Loucy (cell line): ENCODE results near the gene CCL21.

Experiments used
- H2AFZ ChIP-seq: fragments of 200-600 bp; sonication (generic); 2 replicates; pipeline ENCODE4 v1.6.0; 2016; ENCODE audit warnings: antibody characterized with exemption, mild to moderate bottlenecking, low read length, moderate library complexity
- H3F3A ChIP-seq: fragments of 200-600 bp; 2 replicates; pipeline ENCODE4 v1.6.0; 2016; ENCODE audit warnings: antibody characterized with exemption, low read depth, mild to moderate bottlenecking
- H3K27me3 ChIP-seq: fragments of 200-600 bp; sonication (generic); 2 replicates; pipeline ENCODE4 v1.6.1; 2014; ENCODE audit warnings: low read length, mild to moderate bottlenecking; ENCODE audit not compliant: insufficient read depth, poor library complexity, severe bottlenecking
- H3K36me3 ChIP-seq: fragments of 200-600 bp; sonication (generic); 2 replicates; pipeline ENCODE4 v1.6.1; 2016; ENCODE audit warnings: low read length; ENCODE audit not compliant: insufficient read depth
- H3K4me1 ChIP-seq: fragments of 200-600 bp; sonication (generic); 2 replicates; pipeline ENCODE4 v1.5.1; 2014; ENCODE audit warnings: low read length, mild to moderate bottlenecking; ENCODE audit not compliant: insufficient read depth, poor library complexity, severe bottlenecking
- H3K4me2 ChIP-seq: fragments of 200-600 bp; sonication (generic); 2 replicates; pipeline ENCODE4 v1.6.0; 2014; ENCODE audit warnings: antibody characterized with exemption, low read length, low read depth, mild to moderate bottlenecking; ENCODE audit not compliant: poor library complexity, severe bottlenecking
- H3K4me3 ChIP-seq: fragments of 200-600 bp; sonication (generic); 2 replicates; pipeline ENCODE4 v1.5.1; 2014; ENCODE audit warnings: low read length, mild to moderate bottlenecking, mixed read lengths; ENCODE audit not compliant: poor library complexity, severe bottlenecking
- H3K79me2 ChIP-seq: fragments of 200-600 bp; sonication (generic); 2 replicates; pipeline ENCODE4 v1.6.1; 2014; ENCODE audit warnings: low read length; ENCODE audit not compliant: insufficient read depth
- H3K9ac ChIP-seq: fragments of 200-600 bp; sonication (generic); 2 replicates; pipeline ENCODE4 v1.6.0; 2014; ENCODE audit warnings: mild to moderate bottlenecking, low read depth, low read length, moderate library complexity; ENCODE audit not compliant: poor library complexity, severe bottlenecking
- H3K9me2 ChIP-seq: fragments of 200-600 bp; sonication (generic); replicated peaks from 2 replicates; pipeline ENCODE4 v1.6.1; 2016; ENCODE audit warnings: low read depth, low read length, mixed read lengths
- H3K9me3 ChIP-seq: fragments of 200-600 bp; sonication (generic); 2 replicates; pipeline ENCODE4 v1.6.1; 2014; ENCODE audit warnings: mild to moderate bottlenecking, antibody characterized with exemption, low read length, low read depth; ENCODE audit not compliant: insufficient read depth
- H4K20me1 ChIP-seq: fragments of 200-600 bp; sonication (generic); 2 replicates; pipeline ENCODE4 v1.6.0; 2014; ENCODE audit warnings: antibody characterized with exemption, low read length, mild to moderate bottlenecking; ENCODE audit not compliant: insufficient read depth, poor library complexity, severe bottlenecking
- CTCF ChIP-seq: fragments of 200-600 bp; sonication (generic); conservative IDR thresholded peaks from 2 replicates; pipeline ENCODE4 v1.5.1; 2014; ENCODE audit warnings: mild to moderate bottlenecking, antibody characterized with exemption, low read length
- EZH2phosphoT487 ChIP-seq: fragments of 200-600 bp; IDR thresholded peaks from 2 replicates; pipeline ENCODE4 v1.6.1; 2018; ENCODE audit warnings: antibody characterized with exemption, mild to moderate bottlenecking, moderate library complexity, borderline replicate concordance

The CCL21 gene

GRCh38 chr9:34717996-34718614 lies 8.2 kb upstream of the CCL21 start:
- TF ChIP-seq CTCF (no peak), EZH2phosphoT487 (no peak)
- no peak overlapping the region for H3K4me2 ChIP-seq

GRCh38 chr9:34716711-34717110 lies 6.8 kb upstream of the CCL21 start:
- H4K20me1 ChIP-seq, result no peaks in the 10 kb centered on the region
- no peaks in the 10 kb centered on the region for H3K4me1 ChIP-seq
- TF ChIP-seq CTCF (no peak), EZH2phosphoT487 (no peak)
- no peak overlapping the region for H3K9ac ChIP-seq
- H3K4me2 ChIP-seq, result no peak overlapping the region
- H2AFZ ChIP-seq, result no peak overlapping the region
- no peak overlapping the region for H3K4me3 ChIP-seq
- H3K79me2 ChIP-seq, result no peaks in the 10 kb centered on the region
- H3K9me3 ChIP-seq, result no peaks in the 10 kb centered on the region
- no peaks in the 10 kb centered on the region for H3K27me3 ChIP-seq
- H3K36me3 ChIP-seq, result no peaks in the 10 kb centered on the region
- no peaks in the 10 kb centered on the region for H3F3A ChIP-seq
- no peaks in the 10 kb centered on the region for H3K9me2 ChIP-seq

More at GRCh38 chr9:34717996-34718614, 8.2 kb upstream of the CCL21 start:
- Histone ChIP-seq H3K9me2 (no peaks in the 10 kb centered on the region), H3K9ac (no peak overlapping the region), H3K9me3 (no peaks in the 10 kb centered on the region), H2AFZ (no peak overlapping the region), H3K79me2 (no peaks in the 10 kb centered on the region), H3K4me3 (no peak overlapping the region), H4K20me1 (no peaks in the 10 kb centered on the region), H3K27me3 (no peaks in the 10 kb centered on the region), H3K36me3 (no peaks in the 10 kb centered on the region), H3F3A (no peaks in the 10 kb centered on the region), H3K4me1 (no peaks in the 10 kb centered on the region)

- no peaks in the 10 kb centered on the region for H3K79me2 ChIP-seq
- TF ChIP-seq CTCF, result no peak
- no peak for TF ChIP-seq EZH2phosphoT487
- no peaks in the 10 kb centered on the region for H3K36me3 ChIP-seq
- no peak overlapping the region for H3K4me2 ChIP-seq
- no peaks in the 10 kb centered on the region for H3K4me1 ChIP-seq
- no peak overlapping the region for H3K9ac ChIP-seq
- no peaks in the 10 kb centered on the region for H4K20me1 ChIP-seq
- H3K4me3 ChIP-seq, result no peak overlapping the region
- H3K9me2 ChIP-seq, result no peaks in the 10 kb centered on the region
- no peaks in the 10 kb centered on the region for H3K27me3 ChIP-seq
- no peaks in the 10 kb centered on the region for H3K9me3 ChIP-seq
- no peak overlapping the region for H2AFZ ChIP-seq
- no peaks in the 10 kb centered on the region for H3F3A ChIP-seq
Measured at GRCh38 chr9:34715639-34716215, 5.8 kb upstream of the CCL21 start.
